Keratinocyte (primary cell): ENCODE results near the gene CADM2. TPM values are rescaled to one million over a fixed set of nuclear protein-coding genes. Genes with fewer than 3 reads are reported as not detected.

Experiments used
- DNase-seq: peaks from one replicate; pipeline ENCODE4 v3.0.0-alpha.2; 2011; ENCODE audit warnings: low read depth, missing footprints, low spot score
- FAIRE-seq: peaks from 2 replicates; lab custom pipeline; 2011; peaks lifted over from hg19 to GRCh38; lab: Jason Lieb, UNC
- H2AFZ ChIP-seq: 2 replicates; pipeline ENCODE4 v1.6.0; 2012; ENCODE audit warnings: low read length, control low read depth, inconsistent platforms; ENCODE audit not compliant: control insufficient read depth
- H3K27ac ChIP-seq: 2 replicates; pipeline ENCODE4 v1.5.1; 2011; ENCODE audit warnings: low read length; ENCODE audit not compliant: control insufficient read depth, insufficient read depth
- H3K27me3 ChIP-seq: 3 replicates; pipeline ENCODE4 v1.6.0; 2011; ENCODE audit warnings: low read length; ENCODE audit not compliant: control insufficient read depth, insufficient read depth; ENCODE audit errors: extremely low read depth
- H3K36me3 ChIP-seq, 2 experiments: 2 replicates in 1 of 2; 3 replicates in 1 of 2; pipeline ENCODE4 v1.5.1; 2011; ENCODE audit warnings: low read length in 2 of 2, mild to moderate bottlenecking in 1 of 2; ENCODE audit not compliant: control insufficient read depth in 2 of 2, insufficient read depth in 2 of 2; ENCODE audit errors: extremely low read depth in 1 of 2
- H3K4me1 ChIP-seq: 3 replicates; pipeline ENCODE4 v1.5.1; 2011; ENCODE audit warnings: low read length; ENCODE audit not compliant: control insufficient read depth, insufficient read depth; ENCODE audit errors: extremely low read depth
- H3K4me2 ChIP-seq: 3 replicates; pipeline ENCODE4 v1.6.0; 2011; ENCODE audit warnings: low read depth, low read length; ENCODE audit not compliant: control insufficient read depth, insufficient read depth; ENCODE audit errors: extremely low read depth
- H3K4me3 ChIP-seq, 3 experiments: fragments of 200-600 bp in 1 of 3; sonication (generic) in 1 of 3; 2 replicates in 2 of 3; 3 replicates in 1 of 3; pipeline ENCODE4 v1.5.1; 2011 to 2016; ENCODE audit warnings: low read length in 3 of 3, mild to moderate bottlenecking in 3 of 3, control low read depth in 2 of 3, inconsistent platforms in 1 of 3, low read depth in 1 of 3, mixed read lengths in 1 of 3, mixed run types in 1 of 3, moderate library complexity in 1 of 3; ENCODE audit not compliant: control insufficient read depth in 2 of 3, insufficient read depth in 2 of 3; ENCODE audit errors: extremely low read depth in 1 of 3
- H3K79me2 ChIP-seq: 2 replicates; pipeline ENCODE4 v1.6.0; 2012; ENCODE audit warnings: low read length; ENCODE audit not compliant: control insufficient read depth, insufficient read depth
- H3K9ac ChIP-seq: 3 replicates; pipeline ENCODE4 v1.6.0; 2011; ENCODE audit warnings: low read length; ENCODE audit not compliant: control insufficient read depth, insufficient read depth; ENCODE audit errors: extremely low read depth
- H3K9me1 ChIP-seq: 3 replicates; pipeline ENCODE4 v1.6.0; 2011; ENCODE audit warnings: low read length; ENCODE audit not compliant: control insufficient read depth, insufficient read depth; ENCODE audit errors: extremely low read depth
- H3K9me3 ChIP-seq: 2 replicates; pipeline ENCODE4 v1.5.1; 2012; ENCODE audit warnings: low read depth, low read length; ENCODE audit not compliant: control insufficient read depth
- H4K20me1 ChIP-seq: 3 replicates; pipeline ENCODE4 v1.6.0; 2011; ENCODE audit warnings: low read length; ENCODE audit not compliant: control insufficient read depth, insufficient read depth; ENCODE audit errors: extremely low read depth
- CTCF ChIP-seq, 3 experiments: IDR thresholded peaks in 1 of 3; conservative IDR thresholded peaks in 1 of 3; optimal IDR thresholded peaks in 1 of 3; 2 replicates in 2 of 3; 3 replicates in 1 of 3; pipeline versions ENCODE3 to v1.5.1; 2011; ENCODE audit warnings: low read length in 3 of 3, mild to moderate bottlenecking in 3 of 3, moderate library complexity in 2 of 3, control low read depth in 1 of 3, inconsistent platforms in 1 of 3; ENCODE audit not compliant: insufficient read depth in 2 of 3; ENCODE audit errors: extremely low read depth in 1 of 3
- EZH2 ChIP-seq: IDR thresholded peaks from one replicate; pipeline ENCODE4 v1.6.1; 2012; ENCODE audit warnings: inconsistent platforms, mild to moderate bottlenecking, low read length, moderate library complexity
- dilution Hi-C: fragments of 300-500 bp; cut with MboI; formaldehyde crosslinking; loops from one replicate; pipeline ENCODE4 v1.7.0; 2020; ENCODE audit warnings: low sequenced_read_pairs; ENCODE audit not compliant: extremely low pct_ligation_motif_present
- polyA plus RNA-seq, 5 experiments: library from polyadenylated mRNA; depleted of rRNA in 3 of 5; stranded (reverse) in 3 of 5; stranded (forward) in 1 of 5; unstranded in 1 of 5; fragments of >200 nt; gene quantifications; 1 replicate in 1 of 5; 2 replicates in 3 of 5; 3 replicates in 1 of 5; pipeline versions ENCODE4 v1.2.1 to v1.2.3, GENCODE V29; 2011 to 2012; ENCODE audit warnings: missing spikeins in 2 of 5, low read depth in 1 of 5, low replicate concordance in 1 of 5

Gene CADM2
- polyA plus RNA-seq, 1 donor (not counting 4 experiments of a cell fraction or from before 2014, with no cell fraction given): not detected

GRCh38 chr3:84959470-84960271 is 882 bp downstream of the CADM2 start:
- Histone ChIP-seq H4K20me1 (no peaks in the 10 kb centered on the region), H3K4me3 (peak overlapping the region; percentile 31 to 81 (median 53)), H3K4me2 (peak overlapping the region; percentile 80), H3K9me3 (no peaks in the 10 kb centered on the region), H2AFZ (peak overlapping the region; percentile 85), H3K4me1 (peaks cover 2% of the 10 kb centered on the region), H3K79me2 (no peaks in the 10 kb centered on the region), H3K36me3 (no peaks in the 10 kb centered on the region), H3K9ac (no peak overlapping the region), H3K27me3 (peaks cover 26% of the 10 kb centered on the region), H3K9me1 (no peaks in the 10 kb centered on the region), H3K27ac (no peak overlapping the region)
- dilution Hi-C loops: no loop called here
- FAIRE-seq (no peak), DNase-seq (no peak)
- TF ChIP-seq EZH2: peak; percentile 79
- TF ChIP-seq CTCF (optimal IDR thresholded peaks at IDR 0.05 in 1 of 3, IDR thresholded peaks at IDR 0.05 in 1 of 3, conservative IDR thresholded peaks at IDR 0.05 in 1 of 3; ENCODE audit: extremely low read depth in 1 of 3, insufficient read depth in 2 of 3, low read length in 3 of 3): no peak

GRCh38 chr3:84960581-84960980 is 1.8 kb downstream of the CADM2 start:
- Histone ChIP-seq H3K4me1 (peaks cover 2% of the 10 kb centered on the region), H3K36me3 (no peaks in the 10 kb centered on the region), H3K4me2 (no peak overlapping the region), H3K9ac (no peak overlapping the region), H2AFZ (no peak overlapping the region), H3K9me3 (no peaks in the 10 kb centered on the region), H3K27ac (no peak overlapping the region), H3K27me3 (peaks cover 26% of the 10 kb centered on the region), H3K4me3 (no peak overlapping the region), H3K79me2 (no peaks in the 10 kb centered on the region), H3K9me1 (no peaks in the 10 kb centered on the region), H4K20me1 (no peaks in the 10 kb centered on the region)
- DNase-seq (no peak), FAIRE-seq (no peak)
- TF ChIP-seq EZH2 (no peak), CTCF (optimal IDR thresholded peaks at IDR 0.05 in 1 of 3, IDR thresholded peaks at IDR 0.05 in 1 of 3, conservative IDR thresholded peaks at IDR 0.05 in 1 of 3; ENCODE audit: extremely low read depth in 1 of 3, insufficient read depth in 2 of 3, low read length in 3 of 3) (no peak)
- dilution Hi-C loops: no loop called here
